GM23338 (cell line): ENCODE measurements around the gene DYRK1A. TPM values are rescaled to one million over a fixed set of nuclear protein-coding genes. Genes with fewer than 3 reads are reported as not detected.

Source experiments
- ATAC-seq: fragments of 200-7000 bp; cut with Tn5 transposase; 3 replicates; pipeline ENCODE4 v1.9.1; 2020
- DNase-seq: peaks from one replicate; pipeline ENCODE4 v3.0.0-alpha.2; 2015; ENCODE audit warnings: low spot score
- H2AFZ ChIP-seq: fragments of 200-600 bp; sonication (generic); 2 replicates; pipeline ENCODE4 v1.8.0; 2016; ENCODE audit warnings: antibody characterized with exemption, mild to moderate bottlenecking, moderate library complexity
- H3F3A ChIP-seq: fragments of 200-600 bp; sonication (generic); replicated peaks from 2 replicates; pipeline ENCODE4 v1.8.0; 2017; ENCODE audit warnings: antibody characterized with exemption, mixed run types, low read depth
- H3K27ac ChIP-seq: fragments of 200-600 bp; sonication (generic); 2 replicates; pipeline ENCODE4 v1.6.1; 2016; ENCODE audit warnings: low read depth
- H3K27me3 ChIP-seq: fragments of 200-600 bp; sonication (generic); 2 replicates; pipeline ENCODE4 v1.8.0; 2016; ENCODE audit warnings: mild to moderate bottlenecking, mixed run types, moderate library complexity; ENCODE audit not compliant: insufficient read depth
- H3K36me3 ChIP-seq: fragments of 200-600 bp; sonication (generic); 2 replicates; pipeline ENCODE4 v1.8.0; 2016; ENCODE audit warnings: mild to moderate bottlenecking; ENCODE audit not compliant: insufficient read depth
- H3K4me1 ChIP-seq: fragments of 200-600 bp; sonication (generic); 2 replicates; pipeline ENCODE4 v1.8.0; 2016; ENCODE audit warnings: mild to moderate bottlenecking, moderate library complexity; ENCODE audit not compliant: insufficient read depth
- H3K4me2 ChIP-seq: fragments of 200-600 bp; sonication (generic); 2 replicates; pipeline ENCODE4 v1.7.1; 2017; ENCODE audit warnings: mixed run types
- H3K4me3 ChIP-seq: fragments of 200-600 bp; sonication (generic); 2 replicates; pipeline ENCODE4 v1.6.1; 2016; ENCODE audit warnings: mixed run types
- H3K79me2 ChIP-seq: fragments of 200-600 bp; sonication (generic); replicated peaks from 2 replicates; pipeline ENCODE4 v1.8.0; 2017; ENCODE audit warnings: mild to moderate bottlenecking; ENCODE audit not compliant: insufficient read depth
- H3K9me2 ChIP-seq: fragments of 200-600 bp; sonication (generic); 2 replicates; pipeline ENCODE4 v1.8.0; 2017; ENCODE audit not compliant: insufficient read depth
- H4K20me1 ChIP-seq: fragments of 200-600 bp; sonication (generic); replicated peaks from 2 replicates; pipeline ENCODE4 v1.8.0; 2017; ENCODE audit warnings: mild to moderate bottlenecking; ENCODE audit not compliant: insufficient read depth
- H3K27ac Mint-ChIP-seq: 2 replicates; pipeline ENCODE4 v1.8.0; 2020; ENCODE audit warnings: inconsistent platforms, mild to moderate bottlenecking, moderate library complexity, mixed read lengths
- H3K27me3 Mint-ChIP-seq: 3 replicates; pipeline ENCODE4 v1.8.0; 2022; ENCODE audit warnings: low read depth, mild to moderate bottlenecking, moderate library complexity, mixed read lengths, inconsistent platforms; ENCODE audit not compliant: insufficient read depth, poor library complexity
- H3K36me3 Mint-ChIP-seq: 3 replicates; pipeline ENCODE4 v1.8.0; 2021; ENCODE audit warnings: low read depth, mild to moderate bottlenecking, inconsistent platforms, moderate library complexity, mixed read lengths
- H3K4me1 Mint-ChIP-seq: 3 replicates; pipeline ENCODE4 v1.8.0; 2020; ENCODE audit warnings: mild to moderate bottlenecking, inconsistent platforms, mixed read lengths
- H3K4me3 Mint-ChIP-seq: 3 replicates; pipeline ENCODE4 v1.8.0; 2021; ENCODE audit warnings: moderate library complexity, mild to moderate bottlenecking, inconsistent platforms, mixed read lengths
- H3K9me3 Mint-ChIP-seq: 3 replicates; pipeline ENCODE4 v1.8.0; 2020; ENCODE audit warnings: moderate library complexity, mild to moderate bottlenecking, inconsistent platforms, mixed read lengths
- CTCF ChIP-seq, 2 experiments: fragments of 200-600 bp in 1 of 2; sonication (generic) in 1 of 2; conservative IDR thresholded peaks; 2 replicates each; pipeline versions ENCODE4 v1.5.1 to v1.6.1; 2016 to 2017; ENCODE audit warnings: antibody characterized with exemption in 2 of 2, low read depth in 2 of 2, mild to moderate bottlenecking in 2 of 2, moderate library complexity in 1 of 2
- ETS1 ChIP-seq: IDR thresholded peaks from 2 replicates; pipeline ENCODE4 v1.6.1; 2016; ENCODE audit warnings: antibody characterized with exemption
- EZH2 ChIP-seq: fragments of 200-600 bp; sonication (generic); IDR thresholded peaks from one replicate; pipeline ENCODE4 v1.8.0; 2017; ENCODE audit warnings: antibody characterized with exemption, mild to moderate bottlenecking, low read depth; ENCODE audit not compliant: unreplicated experiment
- EZH2phosphoT487 ChIP-seq: fragments of 200-600 bp; sonication (generic); IDR thresholded peaks from one replicate; pipeline ENCODE4 v1.8.1; 2018; ENCODE audit warnings: antibody characterized with exemption; ENCODE audit not compliant: unreplicated experiment
- JUNB ChIP-seq: IDR thresholded peaks from one replicate; pipeline ENCODE4 v1.6.1; 2016; ENCODE audit warnings: antibody characterized with exemption; ENCODE audit not compliant: unreplicated experiment
- NANOG ChIP-seq: IDR thresholded peaks from 2 replicates; pipeline ENCODE4 v1.6.1; 2016; ENCODE audit warnings: antibody characterized with exemption, borderline replicate concordance
- POLR2AphosphoS5 ChIP-seq: IDR thresholded peaks from 2 replicates; pipeline ENCODE4 v1.6.1; 2016; ENCODE audit warnings: antibody characterized with exemption, low read depth
- STAT1 ChIP-seq: IDR thresholded peaks from one replicate; pipeline ENCODE4 v1.6.1; 2016; ENCODE audit warnings: antibody characterized with exemption; ENCODE audit not compliant: unreplicated experiment
- ZNF114 ChIP-seq: fragments of 250-450 bp; sonication (Bioruptor Pico); IDR thresholded peaks from 2 replicates; pipeline ENCODE4 v1.5.0; 2020; ENCODE audit warnings: mild to moderate bottlenecking, moderate library complexity
- ZNF331 ChIP-seq: fragments of 250-450 bp; sonication (Bioruptor Pico); IDR thresholded peaks from 2 replicates; pipeline ENCODE4 v1.5.0; 2020; ENCODE audit warnings: low read depth, mild to moderate bottlenecking, moderate library complexity
- polyA plus RNA-seq: library from polyadenylated mRNA; unstranded; fragments of >200 nt; fragmentation: Nextera tagmentation; extraction: Ambion mirVana; gene quantifications from 2 replicates; pipeline ENCODE4 v1.2.1, GENCODE V29; 2016
- total RNA-seq: library from RNA; depleted of rRNA; stranded (reverse); fragments of >200 nt; shearing (Covaris generic); gene quantifications from 2 replicates; pipeline ENCODE4 v1.2.3, GENCODE V29; 2014
- TF ChIP-seq, protein P1 (sequence below): IDR thresholded peaks from one replicate; pipeline ENCODE4 v1.6.1; 2018; ENCODE audit warnings: antibody characterized with exemption; ENCODE audit not compliant: unreplicated experiment
- TF ChIP-seq, protein P2 (sequence below): fragments of 250-450 bp; sonication (Bioruptor Pico); IDR thresholded peaks from 2 replicates; pipeline ENCODE4 v1.5.0; 2020; ENCODE audit warnings: mild to moderate bottlenecking, moderate library complexity

DYRK1A gene
- total and polyA plus RNA-seq, 2 experiments from 2014 or later: 10.3 to 84.7 TPM

DNA sequence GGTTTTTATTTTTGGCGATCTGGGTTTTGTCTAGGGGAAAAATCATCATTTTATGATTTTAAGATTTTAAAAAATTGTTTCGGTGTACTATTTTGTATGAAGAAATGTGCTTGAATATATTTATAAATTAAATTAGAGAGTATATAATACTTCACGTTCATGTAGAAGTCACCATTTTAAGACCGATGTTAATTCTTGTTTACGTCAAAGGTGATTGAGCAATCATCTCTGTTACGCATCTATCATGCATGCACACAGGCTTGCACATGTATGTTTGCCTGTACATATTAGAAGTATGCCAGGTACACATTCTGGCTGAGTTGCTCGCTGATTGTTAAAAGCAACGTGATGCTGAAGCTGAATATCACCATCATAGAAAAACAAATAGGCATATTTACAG is 54.7 kb downstream of the DYRK1A start:
- H3K36me3 Mint-ChIP-seq: peaks cover 22% of the 10 kb centered on the region

More for the DNA sequence above, 54.7 kb downstream of the DYRK1A start:
- peaks cover 45% of the 10 kb centered on the region for H3K4me1 ChIP-seq
- H3K27ac ChIP-seq: no peak overlapping the region
- Mint-ChIP-seq H3K27ac (no peak overlapping the region), H3K4me1 (peaks cover 52% of the 10 kb centered on the region), H3K4me3 (no peak overlapping the region), H3K27me3 (peaks cover 4% of the 10 kb centered on the region), H3K9me3 (peaks cover 9% of the 10 kb centered on the region)
- H3K9me2 ChIP-seq: no peaks in the 10 kb centered on the region
- no peak for ATAC-seq
- no peak for DNase-seq
- H4K20me1 ChIP-seq: peaks cover 47% of the 10 kb centered on the region
- no peaks in the 10 kb centered on the region for H3F3A ChIP-seq
- H3K4me3 ChIP-seq: no peak overlapping the region
- peaks cover 100% of the 10 kb centered on the region for H3K79me2 ChIP-seq
- no peaks in the 10 kb centered on the region for H3K27me3 ChIP-seq
- no peaks in the 10 kb centered on the region for H3K36me3 ChIP-seq
- TF ChIP-seq EZH2phosphoT487: no peak
- no peak for TF ChIP-seq CTCF (conservative IDR thresholded peaks at IDR 0.05; ENCODE audit: low read depth in 2 of 2)
- TF ChIP-seq POLR2AphosphoS5: no peak
- no peak for TF ChIP-seq EZH2
- no peak for TF ChIP-seq ETS1
- no peak for TF ChIP-seq ZNF331 (CRISPR knock-in tag)
- no peak for TF ChIP-seq JUNB
- no peak for TF ChIP-seq NANOG
- TF ChIP-seq, protein P1, sequence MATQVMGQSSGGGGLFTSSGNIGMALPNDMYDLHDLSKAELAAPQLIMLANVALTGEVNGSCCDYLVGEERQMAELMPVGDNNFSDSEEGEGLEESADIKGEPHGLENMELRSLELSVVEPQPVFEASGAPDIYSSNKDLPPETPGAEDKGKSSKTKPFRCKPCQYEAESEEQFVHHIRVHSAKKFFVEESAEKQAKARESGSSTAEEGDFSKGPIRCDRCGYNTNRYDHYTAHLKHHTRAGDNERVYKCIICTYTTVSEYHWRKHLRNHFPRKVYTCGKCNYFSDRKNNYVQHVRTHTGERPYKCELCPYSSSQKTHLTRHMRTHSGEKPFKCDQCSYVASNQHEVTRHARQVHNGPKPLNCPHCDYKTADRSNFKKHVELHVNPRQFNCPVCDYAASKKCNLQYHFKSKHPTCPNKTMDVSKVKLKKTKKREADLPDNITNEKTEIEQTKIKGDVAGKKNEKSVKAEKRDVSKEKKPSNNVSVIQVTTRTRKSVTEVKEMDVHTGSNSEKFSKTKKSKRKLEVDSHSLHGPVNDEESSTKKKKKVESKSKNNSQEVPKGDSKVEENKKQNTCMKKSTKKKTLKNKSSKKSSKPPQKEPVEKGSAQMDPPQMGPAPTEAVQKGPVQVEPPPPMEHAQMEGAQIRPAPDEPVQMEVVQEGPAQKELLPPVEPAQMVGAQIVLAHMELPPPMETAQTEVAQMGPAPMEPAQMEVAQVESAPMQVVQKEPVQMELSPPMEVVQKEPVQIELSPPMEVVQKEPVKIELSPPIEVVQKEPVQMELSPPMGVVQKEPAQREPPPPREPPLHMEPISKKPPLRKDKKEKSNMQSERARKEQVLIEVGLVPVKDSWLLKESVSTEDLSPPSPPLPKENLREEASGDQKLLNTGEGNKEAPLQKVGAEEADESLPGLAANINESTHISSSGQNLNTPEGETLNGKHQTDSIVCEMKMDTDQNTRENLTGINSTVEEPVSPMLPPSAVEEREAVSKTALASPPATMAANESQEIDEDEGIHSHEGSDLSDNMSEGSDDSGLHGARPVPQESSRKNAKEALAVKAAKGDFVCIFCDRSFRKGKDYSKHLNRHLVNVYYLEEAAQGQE: no peak
- no peak for TF ChIP-seq ZNF114 (CRISPR knock-in tag)
- no peak for TF ChIP-seq STAT1
- TF ChIP-seq, protein P2, sequence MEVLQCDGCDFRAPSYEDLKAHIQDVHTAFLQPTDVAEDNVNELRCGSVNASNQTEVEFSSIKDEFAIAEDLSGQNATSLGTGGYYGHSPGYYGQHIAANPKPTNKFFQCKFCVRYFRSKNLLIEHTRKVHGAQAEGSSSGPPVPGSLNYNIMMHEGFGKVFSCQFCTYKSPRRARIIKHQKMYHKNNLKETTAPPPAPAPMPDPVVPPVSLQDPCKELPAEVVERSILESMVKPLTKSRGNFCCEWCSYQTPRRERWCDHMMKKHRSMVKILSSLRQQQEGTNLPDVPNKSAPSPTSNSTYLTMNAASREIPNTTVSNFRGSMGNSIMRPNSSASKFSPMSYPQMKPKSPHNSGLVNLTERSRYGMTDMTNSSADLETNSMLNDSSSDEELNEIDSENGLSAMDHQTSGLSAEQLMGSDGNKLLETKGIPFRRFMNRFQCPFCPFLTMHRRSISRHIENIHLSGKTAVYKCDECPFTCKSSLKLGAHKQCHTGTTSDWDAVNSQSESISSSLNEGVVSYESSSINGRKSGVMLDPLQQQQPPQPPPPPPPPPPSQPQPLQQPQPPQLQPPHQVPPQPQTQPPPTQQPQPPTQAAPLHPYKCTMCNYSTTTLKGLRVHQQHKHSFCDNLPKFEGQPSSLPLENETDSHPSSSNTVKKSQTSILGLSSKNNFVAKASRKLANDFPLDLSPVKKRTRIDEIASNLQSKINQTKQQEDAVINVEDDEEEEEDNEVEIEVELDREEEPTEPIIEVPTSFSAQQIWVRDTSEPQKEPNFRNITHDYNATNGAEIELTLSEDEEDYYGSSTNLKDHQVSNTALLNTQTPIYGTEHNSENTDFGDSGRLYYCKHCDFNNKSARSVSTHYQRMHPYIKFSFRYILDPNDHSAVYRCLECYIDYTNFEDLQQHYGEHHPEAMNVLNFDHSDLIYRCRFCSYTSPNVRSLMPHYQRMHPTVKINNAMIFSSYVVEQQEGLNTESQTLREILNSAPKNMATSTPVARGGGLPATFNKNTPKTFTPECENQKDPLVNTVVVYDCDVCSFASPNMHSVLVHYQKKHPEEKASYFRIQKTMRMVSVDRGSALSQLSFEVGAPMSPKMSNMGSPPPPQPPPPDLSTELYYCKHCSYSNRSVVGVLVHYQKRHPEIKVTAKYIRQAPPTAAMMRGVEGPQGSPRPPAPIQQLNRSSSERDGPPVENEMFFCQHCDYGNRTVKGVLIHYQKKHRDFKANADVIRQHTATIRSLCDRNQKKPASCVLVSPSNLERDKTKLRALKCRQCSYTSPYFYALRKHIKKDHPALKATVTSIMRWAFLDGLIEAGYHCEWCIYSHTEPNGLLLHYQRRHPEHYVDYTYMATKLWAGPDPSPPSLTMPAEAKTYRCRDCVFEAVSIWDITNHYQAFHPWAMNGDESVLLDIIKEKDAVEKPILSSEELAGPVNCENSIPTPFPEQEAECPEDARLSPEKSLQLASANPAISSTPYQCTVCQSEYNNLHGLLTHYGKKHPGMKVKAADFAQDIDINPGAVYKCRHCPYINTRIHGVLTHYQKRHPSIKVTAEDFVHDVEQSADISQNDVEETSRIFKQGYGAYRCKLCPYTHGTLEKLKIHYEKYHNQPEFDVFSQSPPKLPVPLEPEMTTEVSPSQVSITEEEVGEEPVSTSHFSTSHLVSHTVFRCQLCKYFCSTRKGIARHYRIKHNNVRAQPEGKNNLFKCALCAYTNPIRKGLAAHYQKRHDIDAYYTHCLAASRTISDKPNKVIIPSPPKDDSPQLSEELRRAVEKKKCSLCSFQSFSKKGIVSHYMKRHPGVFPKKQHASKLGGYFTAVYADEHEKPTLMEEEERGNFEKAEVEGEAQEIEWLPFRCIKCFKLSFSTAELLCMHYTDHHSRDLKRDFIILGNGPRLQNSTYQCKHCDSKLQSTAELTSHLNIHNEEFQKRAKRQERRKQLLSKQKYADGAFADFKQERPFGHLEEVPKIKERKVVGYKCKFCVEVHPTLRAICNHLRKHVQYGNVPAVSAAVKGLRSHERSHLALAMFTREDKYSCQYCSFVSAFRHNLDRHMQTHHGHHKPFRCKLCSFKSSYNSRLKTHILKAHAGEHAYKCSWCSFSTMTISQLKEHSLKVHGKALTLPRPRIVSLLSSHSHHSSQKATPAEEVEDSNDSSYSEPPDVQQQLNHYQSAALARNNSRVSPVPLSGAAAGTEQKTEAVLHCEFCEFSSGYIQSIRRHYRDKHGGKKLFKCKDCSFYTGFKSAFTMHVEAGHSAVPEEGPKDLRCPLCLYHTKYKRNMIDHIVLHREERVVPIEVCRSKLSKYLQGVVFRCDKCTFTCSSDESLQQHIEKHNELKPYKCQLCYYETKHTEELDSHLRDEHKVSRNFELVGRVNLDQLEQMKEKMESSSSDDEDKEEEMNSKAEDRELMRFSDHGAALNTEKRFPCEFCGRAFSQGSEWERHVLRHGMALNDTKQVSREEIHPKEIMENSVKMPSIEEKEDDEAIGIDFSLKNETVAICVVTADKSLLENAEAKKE: no peak
- H3K4me2 ChIP-seq: no peak overlapping the region
- no peak overlapping the region for H2AFZ ChIP-seq
